Measurements from ENCODE around the gene ST6GALNAC3.

DNA sequence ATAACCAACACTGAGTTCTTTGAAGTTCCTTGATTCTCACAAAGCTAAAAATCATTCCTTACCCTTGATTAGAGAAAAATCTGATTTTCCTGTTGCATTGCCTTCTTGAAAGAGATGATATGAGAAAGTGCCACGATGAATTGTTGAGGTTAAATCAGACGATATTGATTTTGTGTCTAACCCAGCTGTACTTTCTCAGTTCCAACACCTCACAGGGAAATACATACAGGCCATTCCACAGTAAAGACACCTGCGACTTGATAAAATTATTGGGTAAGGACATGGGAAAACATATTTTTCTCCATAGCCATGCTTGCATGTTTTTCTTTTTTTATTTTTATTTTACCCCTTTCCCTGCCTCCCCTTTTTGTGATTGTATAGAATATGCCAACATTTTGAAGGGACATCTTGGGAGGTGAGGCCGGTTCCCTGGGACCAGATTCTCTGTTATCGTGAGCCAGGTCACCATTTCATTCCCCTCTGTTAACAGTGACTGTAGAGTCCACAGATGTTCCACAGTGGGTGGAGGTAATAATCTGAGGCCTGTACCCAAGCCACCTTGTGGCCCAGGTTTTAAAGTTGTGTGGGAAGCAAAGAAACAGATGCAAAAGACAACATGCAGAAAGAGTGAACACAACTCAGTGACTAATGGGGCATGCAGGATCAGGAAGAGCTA, 537.4 kb downstream of the ST6GALNAC3 start:
- TF ChIP-seq POLR2A (IDR thresholded peaks at IDR 0.05), result no peak
- TF ChIP-seq, protein P1, sequence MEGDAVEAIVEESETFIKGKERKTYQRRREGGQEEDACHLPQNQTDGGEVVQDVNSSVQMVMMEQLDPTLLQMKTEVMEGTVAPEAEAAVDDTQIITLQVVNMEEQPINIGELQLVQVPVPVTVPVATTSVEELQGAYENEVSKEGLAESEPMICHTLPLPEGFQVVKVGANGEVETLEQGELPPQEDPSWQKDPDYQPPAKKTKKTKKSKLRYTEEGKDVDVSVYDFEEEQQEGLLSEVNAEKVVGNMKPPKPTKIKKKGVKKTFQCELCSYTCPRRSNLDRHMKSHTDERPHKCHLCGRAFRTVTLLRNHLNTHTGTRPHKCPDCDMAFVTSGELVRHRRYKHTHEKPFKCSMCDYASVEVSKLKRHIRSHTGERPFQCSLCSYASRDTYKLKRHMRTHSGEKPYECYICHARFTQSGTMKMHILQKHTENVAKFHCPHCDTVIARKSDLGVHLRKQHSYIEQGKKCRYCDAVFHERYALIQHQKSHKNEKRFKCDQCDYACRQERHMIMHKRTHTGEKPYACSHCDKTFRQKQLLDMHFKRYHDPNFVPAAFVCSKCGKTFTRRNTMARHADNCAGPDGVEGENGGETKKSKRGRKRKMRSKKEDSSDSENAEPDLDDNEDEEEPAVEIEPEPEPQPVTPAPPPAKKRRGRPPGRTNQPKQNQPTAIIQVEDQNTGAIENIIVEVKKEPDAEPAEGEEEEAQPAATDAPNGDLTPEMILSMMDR (IDR thresholded peaks at IDR 0.05), result no peak
